Amygdala (tissue), 56 donors: ENCODE measurements around the gene CD226.
"Not testable (repeated sequence)": the region's sequence is repeated elsewhere in the genome, so short reads cannot be mapped to it uniquely, and the experiment has no call there.

Experiments
- DNase-seq, 56 donors: peaks; one replicate each; lab custom pipeline; 2025; lab: John Stamatoyannopoulos, UW

Gene CD226

DNA sequence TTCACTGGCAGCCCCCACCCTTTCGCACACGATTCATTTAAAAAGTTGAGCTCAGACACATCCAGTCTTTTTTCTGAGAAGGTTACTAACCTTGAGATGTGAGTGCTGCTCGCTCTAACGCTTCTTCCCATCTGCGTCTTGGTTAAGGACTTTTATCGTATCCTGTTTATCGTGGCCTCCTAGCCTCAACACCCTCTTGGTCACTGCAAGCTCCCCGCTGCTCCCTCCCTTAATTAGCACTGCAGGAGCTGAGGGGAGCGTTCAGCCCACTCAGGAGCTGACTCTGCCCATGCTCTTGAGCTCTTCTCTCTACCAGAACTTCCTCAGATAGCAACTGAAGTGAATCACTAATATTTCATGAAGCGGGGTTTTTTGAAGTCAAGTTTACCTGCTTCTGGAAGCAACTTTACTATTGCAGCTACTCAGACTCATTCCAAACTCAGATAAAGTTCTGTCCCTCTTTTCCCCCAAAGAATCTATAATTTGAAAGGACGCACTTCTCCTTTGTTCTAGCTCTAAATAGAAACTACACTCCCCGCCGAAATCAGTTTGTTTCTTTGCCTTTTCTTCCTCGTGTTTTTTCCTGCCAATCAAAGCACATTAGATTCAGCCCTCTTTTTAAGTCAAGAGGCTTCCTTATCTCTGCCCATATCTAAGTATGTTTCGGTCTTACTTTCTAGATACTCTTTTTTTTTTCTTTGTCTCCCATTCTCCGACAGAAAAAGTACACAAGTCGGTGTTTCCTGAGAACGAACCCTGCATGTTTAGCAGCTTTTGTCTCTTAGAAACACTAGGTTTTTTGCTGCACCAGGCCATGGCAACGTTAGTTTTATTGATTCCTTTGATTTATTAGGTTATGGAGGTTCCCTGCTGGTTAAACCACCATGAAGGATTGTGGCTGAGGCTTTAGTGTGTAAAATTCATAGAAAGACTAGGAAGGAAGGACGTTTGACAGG is 9.3 kb upstream of the CD226 start:
- DNase-seq, result no peak

DNA sequence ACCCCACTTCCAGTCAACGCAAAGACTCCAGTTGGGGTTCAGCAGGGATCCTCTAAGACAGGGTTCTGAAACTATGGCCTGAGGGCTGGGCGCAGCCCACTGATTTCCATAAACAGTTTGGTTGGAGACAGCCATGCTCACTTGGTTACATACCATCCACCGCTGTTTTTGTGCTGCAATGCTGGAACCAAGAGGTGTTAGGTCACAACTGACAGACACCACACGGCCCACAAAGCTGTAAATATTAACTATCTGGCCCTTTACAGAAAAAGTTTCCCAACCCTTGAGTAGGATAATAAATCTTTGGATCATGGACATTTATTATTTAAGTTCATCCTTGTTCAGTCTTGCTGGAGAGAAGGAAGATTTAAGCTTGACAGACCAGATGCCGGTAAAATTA is 8.4 kb upstream of the CD226 start:
- DNase-seq, result no peak

DNA sequence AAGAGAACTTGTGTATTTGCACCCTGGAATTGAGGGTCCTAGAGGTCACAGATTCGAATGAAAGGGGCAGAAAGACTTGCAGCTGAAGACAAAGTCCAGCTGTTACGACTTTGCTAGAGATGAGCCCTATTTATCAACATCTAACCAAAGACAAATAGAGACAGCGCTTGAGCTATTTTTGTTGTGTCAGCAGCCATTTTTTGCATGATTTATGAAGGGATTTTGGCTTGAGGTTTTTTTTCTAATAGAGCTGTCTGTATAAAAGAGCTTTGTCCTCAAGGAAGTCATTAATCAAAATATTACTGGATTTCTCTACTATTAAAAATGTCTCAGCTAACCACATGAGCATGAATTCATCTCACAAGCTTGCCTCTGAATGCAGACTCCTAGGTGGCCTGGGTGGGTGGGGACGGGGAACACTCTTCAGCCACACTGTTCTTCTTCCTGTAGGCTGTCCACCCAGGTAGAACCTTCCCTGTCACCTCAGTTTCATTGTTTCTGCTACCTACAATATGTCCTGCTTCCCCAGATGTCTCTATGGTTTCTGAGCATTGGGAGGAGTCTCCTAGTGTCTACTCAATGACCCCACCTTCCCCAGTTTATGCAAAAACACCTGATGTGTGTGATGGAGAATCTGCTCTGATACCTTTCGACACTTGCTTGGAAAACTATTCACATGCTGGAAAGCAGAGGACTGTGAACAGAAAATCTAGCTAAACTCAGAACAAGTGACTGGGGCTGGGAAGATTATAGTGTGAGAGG is 7.2 kb upstream of the CD226 start:
- DNase-seq, result no peak

DNA sequence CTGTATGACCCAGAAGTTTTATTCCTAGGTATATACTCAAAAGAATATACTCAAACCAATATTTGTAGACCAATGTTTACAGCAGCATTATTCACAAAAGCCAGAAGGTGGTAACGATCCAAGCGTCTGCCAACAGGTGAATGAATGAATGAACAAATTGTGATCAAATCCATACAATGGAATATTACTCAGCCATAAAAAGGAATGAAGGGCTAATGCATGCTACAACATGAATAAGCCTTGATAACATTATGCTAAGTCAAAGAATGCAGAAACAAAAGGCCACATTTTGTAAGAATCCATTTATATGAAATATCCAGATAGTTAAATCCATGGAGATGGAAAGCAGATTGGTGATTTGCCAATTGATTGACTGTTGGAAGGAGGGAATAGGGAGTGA is 5.5 kb upstream of the CD226 start:
- no peak for DNase-seq

DNA sequence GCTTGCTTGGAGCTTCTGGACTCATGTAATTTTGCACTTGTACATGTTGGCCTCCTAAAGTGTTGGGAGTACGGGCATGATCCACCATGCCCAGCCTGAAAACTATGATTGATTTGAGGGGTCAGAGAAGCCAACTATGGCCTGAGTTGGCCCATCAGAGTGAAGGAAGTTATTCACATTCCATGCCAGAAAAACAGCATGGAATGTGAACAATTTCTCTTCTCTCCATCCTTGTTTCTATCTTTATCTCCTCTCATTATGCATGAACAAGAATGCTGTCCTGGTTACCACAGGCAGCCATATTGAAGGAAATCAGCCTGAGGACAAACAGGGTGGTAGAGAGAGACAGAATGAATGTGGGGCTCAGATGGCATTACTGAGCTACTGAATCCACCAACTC is 3.5 kb upstream of the CD226 start:
- no peak for DNase-seq

DNA sequence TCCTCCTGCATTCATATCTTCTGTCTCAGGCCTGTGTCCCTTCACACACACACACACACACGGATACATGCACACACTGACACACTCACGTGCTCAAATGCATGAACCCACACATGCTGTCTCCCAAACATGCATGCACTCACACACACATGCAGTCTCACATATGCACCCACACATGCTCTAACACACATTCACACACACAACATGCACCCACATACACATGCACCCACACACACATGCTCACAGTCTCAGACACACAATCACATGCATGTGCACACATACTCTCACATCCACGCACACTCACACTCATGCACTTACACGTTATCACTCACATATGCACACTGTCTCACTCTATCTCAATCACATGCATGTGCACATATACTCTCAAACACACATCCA is 1.9 kb upstream of the CD226 start:
- no peak for DNase-seq

DNA sequence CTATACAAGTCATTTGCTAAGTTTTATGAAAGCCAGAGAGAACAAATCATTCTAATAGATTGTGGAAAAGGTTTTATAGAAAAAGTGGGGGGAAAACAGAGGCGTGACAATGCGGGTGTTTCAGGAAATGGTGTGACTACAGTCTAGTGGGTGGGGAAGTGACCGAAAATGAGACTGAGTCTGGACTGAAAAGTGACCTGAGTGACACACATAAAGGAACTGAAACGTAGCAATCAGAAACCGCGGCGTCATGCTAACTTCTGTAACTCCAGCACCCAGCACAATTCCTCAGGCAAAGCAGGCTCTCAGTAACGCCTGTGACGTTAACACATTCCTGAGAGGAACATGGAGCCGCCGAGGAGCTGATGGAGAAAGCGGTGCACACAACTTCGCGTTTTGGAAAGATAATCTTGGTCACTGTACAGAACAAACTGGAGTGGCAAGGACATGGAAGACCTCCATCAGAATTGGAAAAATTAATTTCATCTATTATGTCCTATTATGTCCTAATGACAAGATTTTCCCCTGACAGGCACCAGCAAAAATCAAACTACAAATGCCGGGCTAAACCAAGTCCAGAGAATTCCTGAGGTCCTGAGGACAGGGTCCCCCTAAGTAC is 1.4 kb upstream of the CD226 start:
- peak in 6 of 56 donors; percentile 14 to 40 (median 22) for DNase-seq

DNA sequence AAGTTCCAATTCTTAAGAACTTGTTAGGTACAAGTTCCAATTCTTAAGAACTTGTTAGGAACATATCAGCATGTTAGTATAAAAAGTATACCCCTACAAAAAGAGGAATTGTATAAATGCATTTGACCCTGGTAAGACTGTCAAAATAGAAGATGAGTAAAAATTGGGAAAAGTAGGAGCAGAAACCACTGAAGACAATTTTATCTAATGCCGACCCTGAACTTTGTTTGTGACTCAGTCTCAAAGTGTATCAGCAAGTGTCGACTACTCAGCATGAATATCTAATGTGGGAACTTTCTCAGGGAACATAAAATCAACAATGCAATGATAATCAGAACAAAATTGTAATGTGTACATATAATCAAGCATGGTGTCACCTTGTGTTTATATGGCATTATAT is 583 bp upstream of the CD226 start:
- no peak for DNase-seq

DNA sequence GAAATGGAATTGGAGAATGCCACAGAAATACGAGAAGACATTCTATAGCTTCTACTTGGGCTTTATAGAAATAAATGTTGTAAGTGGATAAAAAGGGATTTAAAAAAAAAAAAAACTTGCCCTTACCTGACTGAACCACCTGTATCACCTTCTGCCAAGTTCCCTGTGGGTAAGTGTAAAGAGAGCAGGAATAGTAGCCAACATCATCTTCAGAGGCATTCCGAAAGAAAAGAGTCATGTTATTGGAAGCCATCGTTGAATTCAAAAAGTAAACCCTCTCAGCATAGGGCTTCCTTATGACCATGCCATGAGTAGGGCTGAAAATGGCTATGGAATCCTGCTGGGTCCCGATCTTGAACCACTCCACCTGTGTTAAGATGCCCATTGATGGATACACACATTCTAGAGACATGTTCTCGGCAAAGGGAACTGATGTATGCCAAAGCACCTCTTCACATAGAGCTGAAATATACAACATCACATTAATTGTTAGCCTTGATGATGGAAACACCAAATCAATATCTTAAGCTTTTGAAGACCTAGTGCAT is 991 bp downstream of the CD226 start:
- DNase-seq, result no peak

DNA sequence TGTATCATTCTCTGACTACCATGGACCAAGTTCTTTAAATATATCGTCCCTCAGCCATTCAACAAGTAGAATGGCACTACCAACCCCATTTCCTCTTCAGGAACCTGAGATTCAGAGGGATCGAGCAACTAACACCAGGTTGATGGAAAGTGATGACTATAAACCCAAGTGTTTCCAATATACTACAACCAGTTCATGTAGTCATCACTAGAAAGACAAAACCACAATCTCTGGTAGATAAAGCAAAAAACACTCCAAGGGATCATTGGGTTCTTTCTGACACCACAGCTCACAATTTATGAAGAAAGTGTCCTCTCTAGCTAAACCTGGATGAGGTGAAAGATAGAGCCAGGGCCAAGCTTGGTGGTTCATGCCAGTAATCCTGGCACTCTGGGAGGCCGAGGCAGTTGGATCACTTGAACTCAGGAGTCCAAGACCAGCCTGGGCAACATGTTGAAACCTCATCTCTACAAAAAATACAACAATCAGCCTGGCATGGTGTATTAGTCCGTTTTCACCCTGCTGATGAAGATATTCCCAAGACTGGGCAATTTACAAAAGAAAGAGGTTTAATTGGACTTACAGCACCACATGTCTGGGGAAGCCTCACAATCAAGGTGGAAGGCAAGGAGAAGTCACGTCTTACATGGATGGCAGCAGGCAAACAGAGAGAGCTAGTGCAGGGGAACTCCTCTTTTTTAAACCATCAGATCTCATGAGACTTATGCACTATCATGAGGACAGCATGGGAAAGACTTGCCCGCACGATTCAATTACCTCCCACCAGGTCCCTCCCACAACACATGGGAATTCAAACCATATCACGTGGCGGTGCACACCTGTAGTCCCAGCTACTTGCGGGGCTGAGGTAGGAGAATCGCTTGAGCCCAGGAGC is 2.2 kb downstream of the CD226 start:
- DNase-seq, result no peak

DNA sequence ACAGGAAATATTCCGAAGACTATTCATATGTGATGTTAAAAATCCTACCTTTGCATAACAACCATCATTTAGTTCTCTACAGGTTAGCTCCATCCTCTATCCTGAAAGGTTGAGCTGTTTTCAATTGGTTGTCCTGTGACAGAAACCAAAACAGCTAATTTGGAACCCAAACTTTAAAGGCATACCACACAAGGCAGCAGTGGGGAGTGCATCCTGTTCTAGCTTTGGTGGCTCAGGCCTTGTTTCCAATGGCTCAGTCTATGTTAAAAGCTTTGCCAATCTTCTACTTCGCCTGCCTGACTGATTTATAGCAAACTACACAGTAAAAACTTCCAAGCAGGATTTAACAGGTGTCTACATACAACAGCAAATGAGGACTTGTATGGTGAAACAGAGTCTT is 3.2 kb downstream of the CD226 start:
- DNase-seq, result no peak

DNA sequence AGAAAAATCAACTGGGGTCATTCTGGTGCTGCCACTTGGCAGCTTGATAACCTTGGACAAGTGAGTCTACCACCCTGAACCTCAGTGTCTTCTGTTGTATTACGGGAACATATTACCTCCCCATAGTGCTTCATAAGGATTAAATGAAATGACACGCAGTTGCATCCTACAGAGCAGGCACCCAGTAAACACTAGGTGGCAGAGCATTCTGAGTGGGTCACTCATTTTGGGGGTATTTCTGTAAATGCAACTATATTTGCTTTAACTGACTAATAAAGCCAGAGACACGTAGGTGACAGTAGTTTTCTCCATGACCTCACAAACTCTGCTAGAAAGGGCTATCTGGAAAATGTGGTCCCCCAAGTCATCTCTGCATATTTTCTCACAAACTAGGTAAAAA is 4.7 kb downstream of the CD226 start:
- DNase-seq, result no peak

DNA sequence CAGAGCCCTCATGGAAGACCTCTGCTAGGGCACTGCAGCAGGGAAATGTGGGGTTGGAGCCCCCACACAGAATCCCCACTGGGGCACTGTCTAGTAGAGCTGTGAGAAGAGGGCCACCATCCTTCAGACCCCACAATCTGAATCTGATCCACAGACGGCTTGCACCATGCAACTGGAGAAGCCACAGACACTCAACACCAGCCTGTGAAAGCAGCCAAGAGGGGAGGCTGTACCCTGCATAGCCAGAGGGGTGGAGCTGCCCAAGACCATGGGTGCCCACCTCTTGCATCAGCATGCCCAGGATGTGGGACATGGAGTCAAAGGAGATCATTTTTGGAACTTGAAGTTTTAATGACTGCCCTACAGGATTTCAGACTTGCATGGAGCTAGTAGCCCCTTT is 6.5 kb downstream of the CD226 start:
- DNase-seq, result no peak

DNA sequence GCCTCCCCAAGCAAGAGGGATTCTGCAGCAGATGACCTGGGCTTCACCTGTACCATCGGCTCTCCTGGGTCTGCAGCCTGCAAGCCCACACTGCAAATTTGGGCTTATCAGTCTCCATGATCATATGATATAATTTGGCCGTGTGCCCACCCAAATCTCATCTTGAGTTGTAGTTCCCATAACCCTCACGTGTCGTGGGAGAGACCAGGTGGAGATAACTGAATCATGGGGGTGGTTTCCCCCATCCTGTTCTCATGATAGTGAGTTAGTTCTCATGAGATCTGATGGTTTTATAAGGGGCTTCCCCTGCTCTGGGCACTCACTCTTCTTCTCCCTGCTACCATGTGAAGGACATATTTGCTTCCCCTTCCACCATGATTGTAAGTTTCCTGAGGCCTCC is 7.9 kb downstream of the CD226 start:
- DNase-seq, result not testable (repeated sequence)

DNA sequence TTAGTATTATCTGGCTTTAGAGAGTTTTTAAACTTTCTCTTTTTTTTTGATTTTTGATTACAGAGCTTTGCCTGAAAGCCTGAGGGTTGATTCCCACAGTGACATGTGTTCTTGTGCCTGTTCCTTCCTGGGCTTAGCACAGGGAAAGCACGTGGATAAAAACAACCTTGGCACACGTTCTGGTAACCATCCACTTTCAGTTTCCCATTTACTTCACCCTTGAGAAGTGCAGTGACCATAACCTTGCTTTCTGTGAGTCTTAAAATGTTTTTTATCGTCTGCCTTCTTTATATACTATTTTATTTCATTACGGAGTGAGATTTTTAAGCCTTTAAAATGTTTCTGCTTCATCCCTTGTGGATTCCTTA is 11.5 kb downstream of the CD226 start:
- no peak for DNase-seq

DNA sequence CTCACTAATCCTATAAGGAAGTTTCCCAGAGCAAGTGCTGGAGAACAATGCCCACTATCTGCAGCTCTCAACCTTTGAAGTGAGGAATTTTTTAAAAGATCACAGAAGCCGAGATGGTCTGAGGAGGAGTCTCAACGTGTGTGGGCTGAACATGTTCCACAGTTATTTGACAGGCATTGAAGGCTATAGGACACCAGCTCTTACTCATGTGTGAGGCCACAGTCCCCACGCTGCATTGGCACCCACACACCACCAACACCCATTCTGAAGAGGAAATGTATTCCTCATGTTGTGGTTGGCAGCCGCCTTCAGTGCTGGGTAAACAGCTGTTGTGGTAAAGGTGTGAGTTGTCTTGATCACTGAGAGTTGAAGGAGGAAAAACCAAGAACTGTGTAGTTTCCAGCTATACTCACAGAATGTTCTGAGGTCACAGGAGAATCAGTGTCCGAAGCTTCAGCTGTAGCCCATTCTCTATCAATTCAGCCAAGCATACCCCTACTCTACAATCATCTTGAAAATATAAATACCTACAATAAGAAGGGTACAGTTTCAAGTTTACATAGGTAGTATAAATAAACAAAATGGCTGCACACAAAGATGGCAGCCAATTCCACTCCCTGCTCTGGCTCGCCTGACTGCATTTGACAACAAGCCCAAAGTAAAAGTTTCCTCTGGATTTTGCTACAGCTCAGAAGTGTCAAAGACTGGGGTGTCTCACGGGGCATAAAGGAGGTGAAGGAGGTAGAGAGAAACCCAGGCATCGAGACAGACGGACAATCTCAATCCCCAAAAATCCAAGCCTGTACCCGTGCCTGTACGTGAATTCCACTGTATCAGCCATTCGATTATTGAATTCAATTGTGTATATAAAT is 12.1 kb downstream of the CD226 start:
- peak in 10 of 56 donors; percentile 3 to 50 (median 8) for DNase-seq

DNA sequence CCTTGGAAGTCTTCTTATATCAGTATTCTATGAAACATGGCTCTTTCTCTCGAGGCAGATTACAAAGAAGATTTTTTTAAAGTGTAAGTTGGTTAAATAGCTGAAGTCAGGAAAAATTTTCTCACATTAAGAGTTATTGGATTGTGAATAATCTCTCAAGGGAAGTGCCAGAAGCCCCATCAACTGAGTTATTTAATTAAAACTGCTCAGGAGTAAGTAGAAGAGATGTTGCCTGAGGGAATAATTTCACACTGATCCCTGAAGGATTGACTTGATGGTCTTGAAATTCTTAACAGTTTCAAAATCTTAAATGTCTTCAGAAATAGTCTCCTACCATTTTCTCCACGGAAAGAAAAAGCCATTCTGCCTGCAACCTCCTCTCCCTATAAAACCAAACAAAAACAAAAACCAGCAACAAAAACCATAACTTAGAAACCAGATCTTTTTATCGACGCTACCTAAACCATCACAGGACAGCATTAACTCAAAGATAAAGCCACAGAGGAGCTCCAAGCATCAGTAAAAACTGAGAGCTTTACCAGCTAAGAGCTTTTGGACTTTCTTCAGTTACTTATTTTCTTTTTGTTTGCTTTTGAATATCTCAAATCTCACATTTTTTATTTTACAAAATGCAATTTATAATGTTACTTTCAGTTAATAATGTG is 12.9 kb downstream of the CD226 start:
- no peak for DNase-seq

DNA sequence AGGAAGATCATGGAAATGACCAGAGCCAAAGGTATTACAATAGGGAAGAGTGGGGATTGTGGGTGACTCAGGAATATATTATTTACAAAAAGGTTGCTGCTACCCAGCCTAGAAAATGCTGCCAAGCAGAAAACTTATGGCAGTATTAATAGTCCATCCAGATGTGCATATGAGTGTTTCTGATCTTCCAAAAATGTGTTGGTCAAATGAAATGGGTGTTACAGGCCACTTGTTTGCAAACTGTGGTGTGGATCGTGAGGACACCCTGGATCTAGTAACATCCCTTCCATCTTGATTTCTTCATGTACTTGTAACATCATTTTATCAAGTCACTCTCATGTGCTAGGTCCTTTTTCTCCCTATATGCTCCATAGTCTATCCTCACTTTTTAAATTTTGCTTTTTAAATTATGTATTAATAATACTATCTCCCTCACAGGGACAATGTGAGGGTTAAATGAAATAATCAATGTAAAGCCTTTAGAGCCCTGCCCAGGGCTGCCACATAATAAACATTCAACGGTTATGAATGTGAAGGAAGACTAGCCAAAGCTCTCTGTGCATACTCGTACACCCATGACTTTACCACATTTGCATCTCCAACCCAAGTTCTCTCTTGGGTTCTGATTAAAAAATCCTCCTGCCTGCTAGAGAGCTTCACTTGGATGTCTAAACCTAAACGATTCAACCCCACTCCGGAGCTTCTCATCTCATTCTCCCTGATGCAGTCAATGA is 18.5 kb downstream of the CD226 start:
- DNase-seq, result no peak
